Head of caudate nucleus (tissue), 42 donors: ENCODE results near the gene SENP6.

Experiments
- DNase-seq, 42 donors: peaks; one replicate each; pipeline versions ENCODE4 v3.0.0 to v3.0.0-alpha.2; 2020 to 2021; ENCODE audit warnings: mixed read lengths in 7 of 42
- intact Hi-C: fragments of 100-400 bp; cut with DNase I; formaldehyde crosslinking; loops from one replicate; pipeline ENCODE4 v1.15.0; 2022

SENP6 gene

DNA sequence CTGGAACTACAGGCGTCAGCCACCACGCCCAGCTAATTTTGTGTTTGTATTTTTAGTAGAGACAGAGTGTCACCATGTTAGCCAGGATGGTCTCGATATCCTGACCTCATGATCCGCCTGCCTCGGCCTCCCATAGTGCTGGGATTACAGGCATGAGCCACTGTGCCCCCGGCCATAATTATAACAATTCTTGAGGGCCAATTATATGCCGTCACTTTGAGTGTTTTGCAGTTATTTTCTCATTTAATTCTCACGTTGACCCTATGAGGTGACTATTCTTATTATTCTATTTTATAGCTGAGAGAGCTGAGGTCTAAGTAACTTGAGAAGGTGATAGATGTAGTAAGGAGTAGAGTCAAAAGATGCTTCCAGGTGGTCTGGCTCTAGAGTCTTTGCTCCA, 160.4 kb downstream of the SENP6 start:
- intact Hi-C loops = no loop called here
- DNase-seq = no peak

- intact Hi-C loops = no loop called here
These were observed 164.7 kb downstream of the SENP6 start for GRCh38 chr6:75766387-75766786.

More at GRCh38 chr6:75766387-75766786, 164.7 kb downstream of the SENP6 start:
- DNase-seq = no peak
